GM12878 (cell line): ENCODE data around the gene PPP1R7. TPM values are rescaled to one million over a fixed set of nuclear protein-coding genes. Genes with fewer than 3 reads are reported as not detected.

Experiments used
- CREB1 ChIP-seq: IDR thresholded peaks from 2 replicates; pipeline ENCODE4 v1.6.1; 2012; ENCODE audit warnings: low read depth, mild to moderate bottlenecking, inconsistent platforms
- CREM ChIP-seq: IDR thresholded peaks from 2 replicates; pipeline ENCODE4 v1.6.1; 2014; ENCODE audit warnings: antibody characterized with exemption, low read depth
- EED ChIP-seq: sonication (generic); IDR thresholded peaks from 2 replicates; pipeline ENCODE4 v1.6.1; 2016; ENCODE audit warnings: antibody characterized with exemption, low read depth
- MTA2 ChIP-seq: fragments of 450-650 bp; IDR thresholded peaks from 2 replicates; pipeline ENCODE4 v1.6.1; 2016; ENCODE audit warnings: low read depth, mild to moderate bottlenecking, moderate library complexity
- MTA3 ChIP-seq: IDR thresholded peaks from 2 replicates; pipeline ENCODE4 v1.6.1; 2012; ENCODE audit warnings: low read length, inconsistent platforms, borderline replicate concordance
- MXI1 ChIP-seq: fragments of 150-350 bp; IDR thresholded peaks from 2 replicates; pipeline ENCODE4 v1.6.1; 2011; ENCODE audit warnings: low read depth, mild to moderate bottlenecking, inconsistent platforms, low read length, improper control_type of control experiment
- POU2F2 ChIP-seq: IDR thresholded peaks from 3 replicates; pipeline ENCODE4 v1.6.1; 2011; ENCODE audit warnings: low read depth, mild to moderate bottlenecking, low read length, borderline replicate concordance
- REST ChIP-seq: IDR thresholded peaks from 2 replicates; pipeline ENCODE4 v1.6.1; 2012; ENCODE audit warnings: mild to moderate bottlenecking, low read depth, low read length
- WRNIP1 ChIP-seq: IDR thresholded peaks from 2 replicates; pipeline ENCODE4 v1.6.1; 2011; ENCODE audit warnings: low read depth, low read length, improper control_type of control experiment, borderline replicate concordance
- ZBTB11 ChIP-seq: fragments of 450-650 bp; formaldehyde crosslinking; IDR thresholded peaks from 2 replicates; pipeline ENCODE4 v1.5.0; 2022; ENCODE audit warnings: mild to moderate bottlenecking, missing genetic modification characterization
- ZBTB40 ChIP-seq: fragments of 450-650 bp; IDR thresholded peaks from 2 replicates; pipeline ENCODE4 v1.6.1; 2016; ENCODE audit warnings: mild to moderate bottlenecking, moderate library complexity, borderline replicate concordance
- ZNF592 ChIP-seq: fragments of 450-650 bp; IDR thresholded peaks from 2 replicates; pipeline ENCODE4 v1.6.1; 2017; ENCODE audit warnings: mild to moderate bottlenecking, moderate library complexity
- ZSCAN29 ChIP-seq: fragments of 450-650 bp; IDR thresholded peaks from 2 replicates; pipeline ENCODE4 v1.6.1; 2017; ENCODE audit warnings: mild to moderate bottlenecking, moderate library complexity
- polyA plus RNA-seq, 11 experiments: library from polyadenylated mRNA; depleted of rRNA in 4 of 11; unstranded in 6 of 11; stranded (reverse) in 5 of 11; fragments of >200 nt; fragmentation: Nextera tagmentation in 4 of 11; fragmentation: Illumina TruSeq in 1 of 11; extraction: Ambion mirVana in 4 of 11; extraction: Trizol in 1 of 11; gene quantifications; 1 replicate in 1 of 11; 2 replicates in 10 of 11; pipeline versions ENCODE4 v1.2.1 to v1.2.3, GENCODE V29; 2011 to 2016; ENCODE audit warnings: inconsistent platforms in 2 of 11, missing spikeins in 2 of 11, low read depth in 1 of 11
- total RNA-seq, 4 experiments: library from RNA; depleted of rRNA in 3 of 4; stranded (reverse); fragments of >200 nt in 3 of 4; fragmentation: Illumina TruSeq in 1 of 4; extraction: Trizol in 1 of 4; gene quantifications; 2 replicates each; pipeline versions ENCODE4 v1.2.1 to v1.2.3, GENCODE V29; 2013 to 2021

Gene PPP1R7
- total and polyA plus RNA-seq, 10 of the 15 experiments (the other 5 are each of a cell fraction or from before 2014, with no cell fraction given) = 78.5 to 174 (median 93.7) TPM

- TF ChIP-seq REST (no peak), WRNIP1 (no peak), EED (no peak), MXI1 (no peak), ZNF592 (no peak), MTA3 (no peak), CREB1 (no peak), ZBTB11 (CRISPR knock-in tag) (no peak), CREM (no peak), ZSCAN29 (no peak), MTA2 (no peak), POU2F2 (no peak), ZBTB40 (no peak)
Measured at GRCh38 chr2:241150660-241151530, 628 bp downstream of the PPP1R7 start (continued).
